Naive thymus-derived CD8-positive, alpha-beta T cell (primary cell): ENCODE data around the gene CFAP206. TPM values are rescaled to one million over a fixed set of nuclear protein-coding genes. Genes with fewer than 3 reads are reported as not detected.
"Not testable (repeated sequence)": the region's sequence is repeated elsewhere in the genome, so short reads cannot be mapped to it uniquely, and the experiment has no call there.

Experiments
- ATAC-seq, 2 donors: fragments of 150-1000 bp; cut with Tn5 transposase in 1 of 2; sonication (Bioruptor Pico), chemical (Tn5 transposase) in 1 of 2; 1 replicate in 1 of 2; 2 replicates in 1 of 2; pipeline ENCODE4 v1.10.0; 2021; ENCODE audit warnings: mild to moderate bottlenecking in 2 of 2, moderate library complexity in 2 of 2
- POLR2A ChIA-PET: fragments of 350-600 bp; sonication (Branson Sonifier 250); formaldehyde crosslinking; loops from one replicate; lab custom pipeline; 2021; ENCODE audit warnings: antibody characterized with exemption; lab: Charles Lee
- DNase-seq, 10 donors: peaks; one replicate each; pipeline versions ENCODE4 v3.0.0 to v3.0.0-alpha.2; 2020 to 2022
- H3K27ac Mint-ChIP-seq, 10 donors: one replicate each; pipeline ENCODE4 v1.8.0; 2020 to 2022; ENCODE audit warnings: mild to moderate bottlenecking in 10 of 10, mixed read lengths in 10 of 10, moderate library complexity in 4 of 10, inconsistent platforms in 1 of 10
- H3K27me3 Mint-ChIP-seq, 5 donors: one replicate each; pipeline ENCODE4 v1.8.0; 2021 to 2022; ENCODE audit warnings: mixed read lengths in 5 of 5
- H3K36me3 Mint-ChIP-seq, 3 donors: one replicate each; pipeline ENCODE4 v1.8.0; 2020 to 2022; ENCODE audit warnings: mixed read lengths in 3 of 3, mild to moderate bottlenecking in 2 of 3, inconsistent platforms in 1 of 3
- H3K4me1 Mint-ChIP-seq, 4 donors: one replicate each; pipeline ENCODE4 v1.8.0; 2021 to 2022; ENCODE audit warnings: mixed read lengths in 4 of 4
- H3K4me3 Mint-ChIP-seq, 10 donors: one replicate each; pipeline ENCODE4 v1.8.0; 2020 to 2022; ENCODE audit warnings: mild to moderate bottlenecking in 10 of 10, mixed read lengths in 10 of 10, moderate library complexity in 6 of 10, inconsistent platforms in 1 of 10
- H3K9me3 Mint-ChIP-seq, 9 donors: one replicate each; pipeline ENCODE4 v1.8.0; 2020 to 2022; ENCODE audit warnings: mixed read lengths in 9 of 9, mild to moderate bottlenecking in 3 of 9, inconsistent platforms in 1 of 9, moderate library complexity in 1 of 9
- polyA plus RNA-seq, 3 donors: library from polyadenylated mRNA; unstranded; fragments of 300-500 nt; fragmentation: Illumina TruSeq; gene quantifications; one replicate each; pipeline ENCODE4 v1.2.3, GENCODE V29; 2021
- total RNA-seq, 8 experiments: library from RNA in 2 of 8; stranded (reverse) in 2 of 8; gene quantifications; one replicate each; pipeline ENCODE4 v1.2.3 and lab custom pipeline; 2021 to 2026

Gene CFAP206
- total and polyA plus RNA-seq, 5 experiments from 2014 or later, result 0.07 TPM; not detected in 4

DNA sequence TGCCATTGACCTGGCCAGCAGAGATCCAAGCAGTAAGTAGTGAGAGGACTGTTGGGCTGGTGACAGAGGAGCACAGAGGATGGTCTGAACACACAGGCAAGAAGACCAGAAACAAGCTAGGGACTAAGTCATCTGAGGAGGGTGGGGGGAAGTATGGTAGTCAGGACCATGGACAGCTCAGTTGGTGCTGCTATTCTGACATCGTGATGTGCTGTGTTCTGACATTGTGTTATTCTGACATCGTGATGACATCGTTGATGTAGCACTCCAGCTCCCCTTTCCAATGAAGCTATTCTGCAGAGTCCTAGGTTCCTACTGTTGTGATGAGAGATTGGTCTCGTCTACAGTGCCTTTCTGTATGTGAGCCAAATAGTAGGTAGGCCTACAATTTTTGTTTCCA lies 28.7 kb downstream of the CFAP206 start:
- Mint-ChIP-seq H3K27ac (no peak overlapping the region), H3K27me3 (peaks cover 2 to 15% (median 5%) of the 10 kb centered on the region in 5 donors)

DNA sequence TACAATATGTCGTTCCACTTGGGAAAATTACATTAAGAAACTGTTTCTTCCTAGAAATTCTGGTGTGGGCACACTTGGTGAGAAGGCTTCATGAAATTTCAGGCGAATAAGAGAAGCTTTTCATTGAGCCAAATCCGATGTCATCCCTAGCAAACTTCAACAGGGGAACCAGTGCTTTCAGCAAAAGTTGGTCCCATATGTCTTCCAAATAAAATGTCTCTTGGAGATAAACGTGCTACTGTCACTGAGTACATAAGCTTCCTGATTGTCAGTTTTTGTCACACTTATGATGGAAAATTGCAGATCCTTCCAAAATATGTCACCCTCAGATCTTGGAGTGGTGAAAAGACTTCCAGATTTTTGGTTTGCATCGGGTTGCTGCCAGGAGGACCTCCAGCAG lies 33.9 kb downstream of the CFAP206 start:
- H3K4me1 Mint-ChIP-seq, result no peaks in the 10 kb centered on the region
- no peak overlapping the region for H3K4me3 Mint-ChIP-seq
- ATAC-seq, result no peak
- peaks cover 6 to 17% (median 9%) of the 10 kb centered on the region in 5 donors for H3K27me3 Mint-ChIP-seq
- H3K36me3 Mint-ChIP-seq, result peaks cover 0 to 5% (median 0%) of the 10 kb centered on the region in 3 donors
- no peak overlapping the region for H3K27ac Mint-ChIP-seq
- H3K9me3 Mint-ChIP-seq, result peaks cover 4 to 27% (median 8%) of the 10 kb centered on the region in 9 donors
- DNase-seq, result no peak
- POLR2A ChIA-PET, result no interaction called here

More for the DNA sequence above, 28.7 kb downstream of the CFAP206 start:
- DNase-seq (peak; percentile 2 to 63 (median 40)), ATAC-seq (peak; percentile 62 to 73)
- Mint-ChIP-seq H3K36me3 (no peaks in the 10 kb centered on the region), H3K4me1 (no peaks in the 10 kb centered on the region), H3K9me3 (peaks cover 0 to 7% (median 0%) of the 10 kb centered on the region in 9 donors), H3K4me3 (no peak overlapping the region)
- POLR2A ChIA-PET, result no interaction called here

DNA sequence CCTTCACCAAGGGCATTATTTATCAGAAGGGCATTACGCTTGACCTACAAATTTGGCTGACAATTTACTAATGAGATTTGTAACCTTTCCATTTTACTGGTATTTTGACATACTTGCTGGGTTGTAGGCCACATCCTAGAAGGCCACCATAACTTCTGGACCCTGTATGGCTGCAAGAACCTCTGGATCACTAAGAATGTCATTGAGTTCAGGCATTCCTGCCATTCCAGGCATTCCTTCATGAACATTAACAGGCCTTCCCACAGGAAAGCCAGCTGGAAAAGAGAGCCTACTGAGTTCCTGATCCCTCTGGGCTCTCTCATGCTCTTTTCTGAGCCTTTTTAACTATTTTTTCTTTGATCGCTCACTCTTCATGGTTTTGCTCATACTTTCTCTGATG lies 36.6 kb downstream of the CFAP206 start:
- Mint-ChIP-seq H3K4me3 (no peak overlapping the region), H3K4me1 (no peaks in the 10 kb centered on the region), H3K36me3 (peaks cover 0 to 11% (median 0%) of the 10 kb centered on the region in 3 donors), H3K27me3 (peaks cover 15 to 37% (median 21%) of the 10 kb centered on the region in 5 donors), H3K9me3 (peaks cover 7 to 45% (median 12%) of the 10 kb centered on the region in 9 donors), H3K27ac (no peak overlapping the region)
- DNase-seq (no peak), ATAC-seq (no peak)
- POLR2A ChIA-PET, result no interaction called here

DNA sequence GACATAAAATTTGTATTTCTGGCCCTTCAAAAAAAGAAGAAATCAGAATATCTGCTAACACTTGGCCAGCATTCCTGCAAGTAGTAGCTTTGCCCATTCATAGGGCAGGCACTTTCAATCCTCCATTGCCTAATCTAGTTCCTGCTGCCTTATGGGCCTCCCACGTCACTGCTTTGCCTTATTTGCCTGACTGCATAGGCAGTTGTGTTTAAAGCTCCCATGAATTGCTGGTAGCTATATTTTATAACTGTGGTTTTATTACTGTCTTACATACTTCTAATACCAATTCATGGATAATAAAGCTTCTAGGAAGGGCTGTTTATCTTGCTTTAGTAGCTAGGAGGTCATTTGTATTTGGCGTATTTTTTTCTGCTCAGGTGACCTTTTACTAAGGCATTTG lies 57.3 kb downstream of the CFAP206 start:
- Mint-ChIP-seq H3K27me3 (peaks cover 19 to 43% (median 23%) of the 10 kb centered on the region in 5 donors), H3K9me3 (peaks cover 0 to 13% (median 1%) of the 10 kb centered on the region in 9 donors), H3K4me3 (no peak overlapping the region), H3K36me3 (peaks cover 0 to 9% (median 0%) of the 10 kb centered on the region in 3 donors), H3K27ac (no peak overlapping the region), H3K4me1 (no peaks in the 10 kb centered on the region)
- no peak for ATAC-seq
- DNase-seq, result no peak
- POLR2A ChIA-PET, result no interaction called here

DNA sequence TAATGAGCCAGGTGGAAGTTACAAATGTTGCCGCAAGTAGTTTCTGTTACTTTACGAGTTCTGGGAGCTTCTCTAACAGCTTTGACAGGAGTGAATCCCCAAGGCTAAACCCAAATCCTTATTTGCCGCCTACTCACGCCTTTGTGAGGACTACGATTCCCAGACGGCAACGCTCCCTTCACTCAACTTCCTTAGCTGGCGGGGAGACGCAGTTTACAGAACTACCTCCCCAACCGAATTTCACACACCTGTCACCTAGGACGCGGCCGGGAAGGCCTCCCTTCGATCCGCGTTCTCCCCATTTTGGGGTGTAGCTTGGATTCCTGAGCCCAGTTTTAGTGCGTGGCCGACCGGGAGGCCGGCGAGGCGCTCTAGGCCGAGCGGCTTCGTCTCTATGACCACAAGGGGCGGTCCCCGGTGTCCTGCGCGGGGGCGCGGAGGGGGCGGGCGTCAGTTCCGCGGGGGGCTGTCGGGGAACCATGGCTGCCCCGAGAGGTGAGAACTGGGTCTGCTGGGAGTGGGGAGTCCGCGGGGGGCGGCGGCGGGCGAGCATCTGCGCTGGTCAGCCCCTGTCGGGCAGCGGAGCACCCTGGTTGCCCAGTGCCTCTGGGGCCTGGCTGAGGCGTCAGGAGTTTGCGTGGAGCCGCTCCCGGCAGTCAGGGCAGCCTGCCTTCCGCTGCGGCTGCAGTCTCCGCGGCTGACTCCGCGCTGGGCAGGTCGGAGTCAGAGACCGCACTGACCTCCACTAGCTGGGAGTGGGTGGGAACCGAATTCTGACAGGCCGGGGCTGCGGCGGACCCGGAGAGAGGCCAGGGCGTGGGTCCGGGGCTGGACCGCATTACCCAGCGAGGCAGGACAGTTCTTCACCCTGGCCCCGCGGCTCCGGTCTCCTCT lies 65.0 kb downstream of the CFAP206 start, which contains the start of gene SLC35A1:
TSS of gene SLC35A1 (plus strand) at position 450 of the 894 bp plus-strand sequence. CDS start at position 480, 30 bp downstream.
- POLR2A ChIA-PET, result interaction anchor here (0.6 to 1.7 kb wide), 10 partner anchors 11 to 1606 kb away, joined by 3 to 7 read pairs (median 3); partner anchors contain the start of genes AKIRIN2, CFAP206, ORC3 and RARS2
- ATAC-seq, result peak; percentile 92 to 93
- Mint-ChIP-seq H3K27me3 (peaks cover 0 to 7% (median 5%) of the 10 kb centered on the region in 5 donors), H3K4me1 (peaks cover 9 to 27% (median 15%) of the 10 kb centered on the region in 4 donors), H3K4me3 (peak within 1 kb of the TSS; percentile 89 to 100 (median 99)), H3K9me3 (no peaks in the 10 kb centered on the region), H3K27ac (peak within 1 kb of the TSS; percentile 99 to 100 (median 100)), H3K36me3 (peaks cover 0 to 4% (median 0%) of the 10 kb centered on the region in 3 donors)
- DNase-seq, result peak; percentile 74 to 96 (median 86)

DNA sequence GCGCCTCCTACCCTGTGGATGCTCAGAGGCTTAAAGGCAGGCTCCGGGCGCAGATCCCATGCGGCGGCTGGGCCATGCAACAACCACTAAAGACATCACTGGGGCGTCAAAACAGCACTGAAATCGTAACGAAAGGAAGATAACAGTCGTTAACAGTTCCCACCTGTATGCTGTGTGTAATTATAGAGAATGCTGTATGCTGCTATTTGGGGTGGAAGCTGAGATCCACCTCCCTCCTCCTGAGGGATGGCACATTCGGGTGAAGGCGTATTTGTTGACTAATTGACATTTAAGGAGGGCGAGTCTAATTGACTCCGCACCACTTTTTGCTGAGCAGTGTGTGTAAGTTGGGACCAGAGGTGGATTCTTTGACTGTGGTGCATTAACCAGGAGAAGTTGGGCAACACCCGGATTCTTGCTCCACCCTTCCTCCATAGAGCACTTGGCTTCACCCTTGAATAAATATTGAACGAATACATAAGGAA lies 65.7 kb downstream of the CFAP206 start:
- peaks cover 0 to 11% (median 3%) of the 10 kb centered on the region in 3 donors for H3K36me3 Mint-ChIP-seq
- POLR2A ChIA-PET, result interaction anchor here (1.2 to 1.7 kb wide), 3 partner anchors 65 to 151 kb away, joined by 3 to 6 read pairs (median 4); partner anchors contain the start of genes CFAP206 and SMIM8
- DNase-seq (peak in 5 of 10 donors; percentile 38 to 65 (median 42)), ATAC-seq (peak; percentile 71 to 77)
- no peaks in the 10 kb centered on the region for H3K9me3 Mint-ChIP-seq
- peaks cover 10 to 27% (median 18%) of the 10 kb centered on the region in 4 donors for H3K4me1 Mint-ChIP-seq
- H3K4me3 Mint-ChIP-seq, result peak overlapping the region; percentile 89 to 100 (median 99)
- H3K27me3 Mint-ChIP-seq, result peaks cover 0 to 1% (median under 1%) of the 10 kb centered on the region in 5 donors
- peak overlapping the region; percentile 99 to 100 (median 100) for H3K27ac Mint-ChIP-seq

DNA sequence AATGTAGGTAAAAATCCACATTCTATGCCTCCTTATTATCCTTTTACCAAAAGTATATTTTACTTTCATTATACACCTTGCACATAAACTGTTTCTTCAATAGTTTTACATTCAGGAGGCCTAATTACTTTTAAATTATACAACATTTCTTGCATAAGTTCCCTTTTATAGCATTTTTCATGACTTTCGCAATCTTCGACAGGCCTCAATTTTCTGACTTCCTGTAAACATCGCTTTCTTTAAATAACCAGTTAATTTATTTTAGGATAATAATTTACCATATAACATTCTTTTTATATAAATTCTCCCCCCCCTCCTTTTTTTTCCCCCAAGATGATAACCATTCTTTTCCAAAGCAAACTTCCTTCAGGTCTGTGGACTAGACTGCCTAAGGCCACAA lies 74.2 kb downstream of the CFAP206 start:
- Mint-ChIP-seq H3K27ac (no peak overlapping the region), H3K27me3 (no peaks in the 10 kb centered on the region), H3K9me3 (peaks cover 0 to 2% (median 0%) of the 10 kb centered on the region in 9 donors), H3K4me3 (no peak overlapping the region), H3K36me3 (peaks cover 0 to 51% (median 25%) of the 10 kb centered on the region in 3 donors), H3K4me1 (peaks cover 0 to 16% (median 11%) of the 10 kb centered on the region in 4 donors)
- DNase-seq (no peak), ATAC-seq (no peak)
- POLR2A ChIA-PET, result no interaction called here

DNA sequence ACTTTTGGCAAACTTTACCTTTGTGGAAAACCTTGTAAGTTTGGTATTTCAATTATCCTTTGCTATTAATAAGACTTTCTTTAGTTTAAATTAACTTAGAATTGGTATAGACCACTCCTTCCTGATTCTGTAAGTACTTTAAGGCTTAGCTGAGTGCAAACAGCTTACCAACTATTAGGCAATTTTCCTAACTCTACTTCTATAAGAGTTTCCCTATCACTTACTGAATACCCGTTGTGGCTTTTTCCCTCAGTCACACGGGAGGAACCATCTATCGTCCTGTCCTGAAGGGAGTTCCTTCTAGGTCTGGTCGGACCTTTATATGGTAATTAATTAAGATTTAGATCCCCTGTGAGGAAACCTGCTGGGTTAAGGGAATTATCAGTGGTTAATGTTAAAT lies 74.6 kb downstream of the CFAP206 start:
- H3K4me1 Mint-ChIP-seq, result peaks cover 0 to 16% (median 11%) of the 10 kb centered on the region in 4 donors
- no peaks in the 10 kb centered on the region for H3K27me3 Mint-ChIP-seq
- no peak for ATAC-seq
- H3K9me3 Mint-ChIP-seq, result peaks cover 0 to 2% (median 0%) of the 10 kb centered on the region in 9 donors
- peak overlapping the region in 1 of 10 donors; percentile 53 for H3K27ac Mint-ChIP-seq
- POLR2A ChIA-PET, result no interaction called here
- no peak overlapping the region for H3K4me3 Mint-ChIP-seq
- DNase-seq, result no peak
- peaks cover 0 to 51% (median 25%) of the 10 kb centered on the region in 3 donors for H3K36me3 Mint-ChIP-seq

DNA sequence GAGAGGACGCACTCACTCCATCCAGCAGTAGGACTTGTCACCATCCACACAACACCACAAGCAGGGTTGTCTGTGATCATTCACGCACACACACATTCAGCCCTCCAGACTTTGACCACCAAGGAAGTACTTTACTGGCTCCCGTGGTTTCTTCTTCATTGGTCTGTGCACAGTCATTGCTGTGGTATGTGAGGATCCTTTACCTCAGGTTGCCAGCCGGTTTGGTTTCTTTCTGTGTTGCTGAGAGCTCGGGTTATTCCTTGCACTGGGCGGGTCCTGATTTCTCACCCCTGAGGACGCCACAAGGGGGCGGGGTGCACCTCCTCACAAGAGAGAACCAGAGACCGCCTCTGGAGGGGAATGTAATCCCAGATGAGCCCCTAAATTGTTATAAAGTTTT lies 76.2 kb downstream of the CFAP206 start:
- ATAC-seq, result no peak

DNA sequence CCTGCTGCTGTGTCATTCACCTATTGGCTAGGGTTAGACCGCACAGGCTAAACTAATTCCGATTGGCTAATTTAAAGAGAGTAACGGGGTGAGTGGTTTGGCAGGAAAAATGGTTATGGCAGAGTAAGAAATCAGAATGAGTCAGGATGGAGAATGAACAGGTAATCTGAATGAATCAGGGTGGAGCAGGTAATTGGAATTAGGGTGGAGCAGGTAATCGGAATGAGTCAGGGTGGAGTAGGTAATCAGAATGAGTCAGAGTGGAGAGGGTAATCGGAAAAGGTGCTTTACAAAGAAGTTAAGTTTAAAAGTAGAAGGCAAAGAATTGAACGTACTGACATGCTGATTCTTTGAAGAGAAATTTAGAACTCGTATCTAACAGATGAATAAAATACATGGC lies 76.7 kb downstream of the CFAP206 start:
- POLR2A ChIA-PET, result no interaction called here
- ATAC-seq (no peak), DNase-seq (no peak)
- no peak overlapping the region for H3K4me3 Mint-ChIP-seq
- peaks cover 0 to 37% (median 15%) of the 10 kb centered on the region in 3 donors for H3K36me3 Mint-ChIP-seq
- no peaks in the 10 kb centered on the region for H3K27me3 Mint-ChIP-seq
- peak overlapping the region in 1 of 10 donors; percentile 20 for H3K27ac Mint-ChIP-seq
- peaks cover 0 to 12% (median 10%) of the 10 kb centered on the region in 4 donors for H3K4me1 Mint-ChIP-seq
- no peaks in the 10 kb centered on the region for H3K9me3 Mint-ChIP-seq

More for the DNA sequence above, 76.2 kb downstream of the CFAP206 start:
- H3K27me3 Mint-ChIP-seq, result no peaks in the 10 kb centered on the region
- peaks cover 0 to 12% (median 11%) of the 10 kb centered on the region in 4 donors for H3K4me1 Mint-ChIP-seq
- H3K4me3 Mint-ChIP-seq, result no peak overlapping the region
- peaks cover 0 to 38% (median 20%) of the 10 kb centered on the region in 3 donors for H3K36me3 Mint-ChIP-seq
- POLR2A ChIA-PET, result no interaction called here
- no peak for DNase-seq
- no peaks in the 10 kb centered on the region for H3K9me3 Mint-ChIP-seq
- peak overlapping the region in 1 of 10 donors; percentile 5 for H3K27ac Mint-ChIP-seq

DNA sequence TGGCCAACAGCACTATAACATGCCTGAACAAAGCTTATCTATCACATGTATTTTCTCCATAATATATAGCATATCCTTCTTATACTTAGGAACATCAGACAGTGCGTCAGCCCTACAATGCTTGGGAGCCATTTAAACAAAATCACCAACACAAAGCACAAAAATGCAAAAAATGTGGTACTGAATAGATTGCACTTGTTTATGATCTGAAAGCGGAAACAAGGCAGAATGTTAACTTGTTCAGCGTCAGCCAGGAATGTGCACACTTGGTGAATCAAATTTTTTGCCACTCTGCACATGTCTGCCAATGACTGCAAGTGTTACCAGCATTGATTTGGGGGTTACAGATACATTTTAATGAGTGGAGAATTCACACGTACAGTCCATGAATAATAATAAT lies 79.8 kb downstream of the CFAP206 start:
- peaks cover 0 to 45% (median 20%) of the 10 kb centered on the region in 3 donors for H3K36me3 Mint-ChIP-seq
- H3K4me1 Mint-ChIP-seq, result peaks cover 0 to 12% (median 9%) of the 10 kb centered on the region in 4 donors
- H3K27me3 Mint-ChIP-seq, result no peaks in the 10 kb centered on the region
- DNase-seq (no peak), ATAC-seq (no peak)
- no peaks in the 10 kb centered on the region for H3K9me3 Mint-ChIP-seq
- POLR2A ChIA-PET, result no interaction called here
- no peak overlapping the region for H3K4me3 Mint-ChIP-seq
- H3K27ac Mint-ChIP-seq, result no peak overlapping the region

DNA sequence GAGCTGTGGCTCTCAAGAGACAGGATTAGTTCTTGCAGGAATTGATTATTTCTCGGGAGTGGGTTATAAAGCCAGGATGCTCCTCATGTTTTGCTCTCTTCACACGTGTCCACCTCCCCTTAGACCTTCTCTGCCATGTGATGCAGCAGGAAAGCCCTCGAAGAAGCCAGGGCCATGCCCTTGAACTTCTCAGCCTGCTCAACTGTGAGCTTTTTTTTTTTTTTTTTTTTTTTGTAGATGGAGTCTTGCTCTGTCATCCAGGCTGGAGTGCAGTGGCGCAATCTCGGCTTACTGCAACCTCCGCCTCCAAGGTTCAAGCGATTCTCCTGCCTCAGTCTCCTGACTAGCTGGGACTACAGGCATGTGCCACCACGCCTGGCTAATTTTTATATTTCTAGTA lies 81.6 kb downstream of the CFAP206 start:
- H3K4me1 Mint-ChIP-seq, H3K27ac Mint-ChIP-seq, H3K4me3 Mint-ChIP-seq, H3K27me3 Mint-ChIP-seq, H3K9me3 Mint-ChIP-seq, DNase-seq, ATAC-seq, POLR2A ChIA-PET: not testable (repeated sequence)
- H3K36me3 Mint-ChIP-seq, result peaks cover 0 to 42% (median 19%) of the 10 kb centered on the region in 3 donors
